Osteoblast (primary cell): ENCODE results near the gene LCN10. TPM values are rescaled to one million over a fixed set of nuclear protein-coding genes. Genes with fewer than 3 reads are reported as not detected.

Experiments
- DNase-seq: peaks from one replicate; pipeline ENCODE4 v3.0.0; 2011; ENCODE audit warnings: low spot score, mixed read lengths; ENCODE audit not compliant: insufficient read length; ENCODE audit errors: missing footprints
- H2AFZ ChIP-seq: 2 replicates; pipeline ENCODE4 v1.6.0; 2011; ENCODE audit warnings: mild to moderate bottlenecking, low read length
- H3K27ac ChIP-seq: 2 replicates; pipeline ENCODE4 v1.5.1; 2011; ENCODE audit warnings: mild to moderate bottlenecking, low read depth, low read length, moderate library complexity
- H3K27me3 ChIP-seq: 2 replicates; pipeline ENCODE4 v1.6.0; 2012; ENCODE audit warnings: mild to moderate bottlenecking, control low read depth, inconsistent platforms, low read length, moderate library complexity; ENCODE audit not compliant: insufficient read depth
- H3K36me3 ChIP-seq: 2 replicates; pipeline ENCODE4 v1.5.1; 2011; ENCODE audit warnings: mild to moderate bottlenecking, low read length, control low read depth, moderate library complexity; ENCODE audit not compliant: insufficient read depth
- H3K4me1 ChIP-seq: 2 replicates; pipeline ENCODE4 v1.5.1; 2011; ENCODE audit warnings: mild to moderate bottlenecking, low read length, control low read depth, moderate library complexity; ENCODE audit not compliant: insufficient read depth
- H3K4me2 ChIP-seq: 2 replicates; pipeline ENCODE4 v1.6.0; 2011; ENCODE audit warnings: mild to moderate bottlenecking, low read length; ENCODE audit not compliant: insufficient read depth
- H3K4me3 ChIP-seq: fragments of 200-600 bp; sonication (generic); 3 replicates; pipeline ENCODE4 v1.5.1; 2012; ENCODE audit warnings: mild to moderate bottlenecking, low read length, inconsistent platforms; ENCODE audit not compliant: insufficient read depth
- H3K79me2 ChIP-seq: 2 replicates; pipeline ENCODE4 v1.6.0; 2012; ENCODE audit warnings: mild to moderate bottlenecking, low read length, control low read depth, inconsistent platforms; ENCODE audit not compliant: insufficient read depth
- H3K9me3 ChIP-seq: 2 replicates; pipeline ENCODE4 v1.5.1; 2011; ENCODE audit warnings: low read depth, low read length, control low read depth
- H4K20me1 ChIP-seq: 2 replicates; pipeline ENCODE4 v1.6.0; 2012; ENCODE audit warnings: mild to moderate bottlenecking, low read length, control low read depth; ENCODE audit not compliant: insufficient read depth
- CTCF ChIP-seq: IDR thresholded peaks from 2 replicates; pipeline ENCODE4 v1.5.1; 2011; ENCODE audit warnings: mild to moderate bottlenecking, low read depth, low read length, moderate library complexity; ENCODE audit errors: extremely low read depth
- total RNA-seq: library from RNA; depleted of rRNA; stranded (reverse); fragments of >200 nt; gene quantifications from 2 replicates; pipeline ENCODE4 v1.2.3, GENCODE V29; 2012

LCN10 gene
- total RNA-seq, 1 donor: not detected

DNA sequence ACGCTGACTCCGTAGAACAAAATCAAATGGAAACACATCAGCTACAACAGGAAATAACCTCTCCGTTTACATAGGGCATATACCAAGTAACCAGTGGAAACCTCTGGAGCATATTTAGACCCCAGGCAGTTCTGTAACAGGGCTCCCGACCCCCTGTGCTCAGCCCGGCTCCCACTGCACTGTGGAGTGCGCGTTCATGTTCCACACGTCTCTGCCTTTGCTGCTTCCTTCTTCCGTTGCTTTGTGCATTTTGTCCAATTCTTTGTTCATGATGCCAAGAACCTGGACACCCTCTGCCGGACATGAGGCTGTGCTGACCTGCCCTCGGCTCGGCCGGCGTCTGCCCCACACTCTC is 49.6 kb downstream of the LCN10 start:
- Histone ChIP-seq H3K4me1 (no peaks in the 10 kb centered on the region), H4K20me1 (no peaks in the 10 kb centered on the region), H3K27me3 (no peaks in the 10 kb centered on the region), H3K4me3 (no peak overlapping the region), H3K79me2 (no peaks in the 10 kb centered on the region), H3K4me2 (no peak overlapping the region), H3K27ac (no peak overlapping the region), H3K9me3 (no peaks in the 10 kb centered on the region), H3K36me3 (no peaks in the 10 kb centered on the region), H2AFZ (no peak overlapping the region)
- DNase-seq: no peak
- TF ChIP-seq CTCF: no peak

GRCh38 chr9:136692185-136693134 is 50.3 kb downstream of the LCN10 start:
- H3K4me2 ChIP-seq: no peak overlapping the region
- no peak overlapping the region for H3K4me3 ChIP-seq
- no peaks in the 10 kb centered on the region for H4K20me1 ChIP-seq
- no peak overlapping the region for H2AFZ ChIP-seq
- no peak overlapping the region for H3K27ac ChIP-seq
- H3K4me1 ChIP-seq: no peaks in the 10 kb centered on the region
- TF ChIP-seq CTCF: no peak
- no peaks in the 10 kb centered on the region for H3K9me3 ChIP-seq
- H3K27me3 ChIP-seq: no peaks in the 10 kb centered on the region
- H3K79me2 ChIP-seq: no peaks in the 10 kb centered on the region
- no peaks in the 10 kb centered on the region for H3K36me3 ChIP-seq
- no peak for DNase-seq

DNA sequence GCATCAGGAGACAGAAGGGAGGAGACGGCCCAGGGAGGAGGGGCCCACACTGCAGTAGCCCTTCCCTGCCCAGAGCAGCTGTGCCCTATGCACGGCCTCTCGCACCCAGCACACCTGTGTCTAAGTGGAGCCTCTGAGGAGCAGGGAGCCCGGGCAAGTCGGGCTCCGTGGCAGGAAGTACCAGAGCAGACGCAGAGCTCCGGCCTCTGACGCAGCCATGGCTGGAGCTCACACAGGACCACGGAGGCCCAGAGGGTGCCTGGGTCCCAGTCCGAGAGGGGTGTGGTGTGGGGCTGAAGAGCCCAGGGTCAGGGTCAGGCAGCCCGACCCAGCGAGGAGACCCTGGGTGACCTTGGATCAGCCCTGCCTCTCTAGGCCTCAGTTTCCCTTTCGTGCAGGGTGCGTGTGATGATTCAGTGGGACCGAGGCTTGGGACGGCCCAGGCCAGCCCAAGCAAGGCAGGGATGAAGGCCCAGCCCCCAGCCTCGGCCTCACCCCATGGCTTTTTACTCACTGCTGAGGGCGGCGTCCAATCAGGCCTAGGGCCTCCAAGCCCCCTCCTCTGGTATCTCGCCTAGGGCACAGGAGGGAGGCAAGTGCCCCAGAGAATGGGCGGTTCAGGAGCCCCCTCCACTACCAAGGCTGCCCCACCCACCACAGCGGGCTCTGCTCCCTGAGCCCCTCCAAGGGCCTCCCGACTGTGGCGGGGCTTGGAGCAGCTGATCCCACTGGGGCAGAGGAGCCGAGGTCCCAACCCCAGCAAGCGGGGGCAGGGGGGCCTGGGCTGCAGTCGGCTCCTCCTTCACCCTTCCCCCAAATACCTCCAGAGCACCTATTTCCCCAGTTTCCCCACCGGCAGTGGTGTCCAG is 51.2 kb downstream of the LCN10 start:
- no peak overlapping the region for H3K27ac ChIP-seq
- H3K79me2 ChIP-seq: no peaks in the 10 kb centered on the region
- no peak for TF ChIP-seq CTCF
- H3K4me1 ChIP-seq: no peaks in the 10 kb centered on the region
- DNase-seq: no peak
- no peaks in the 10 kb centered on the region for H3K27me3 ChIP-seq
- no peaks in the 10 kb centered on the region for H3K9me3 ChIP-seq
- H4K20me1 ChIP-seq: no peaks in the 10 kb centered on the region
- H2AFZ ChIP-seq: no peak overlapping the region
- H3K36me3 ChIP-seq: no peaks in the 10 kb centered on the region
- no peak overlapping the region for H3K4me2 ChIP-seq
- no peak overlapping the region for H3K4me3 ChIP-seq

DNA sequence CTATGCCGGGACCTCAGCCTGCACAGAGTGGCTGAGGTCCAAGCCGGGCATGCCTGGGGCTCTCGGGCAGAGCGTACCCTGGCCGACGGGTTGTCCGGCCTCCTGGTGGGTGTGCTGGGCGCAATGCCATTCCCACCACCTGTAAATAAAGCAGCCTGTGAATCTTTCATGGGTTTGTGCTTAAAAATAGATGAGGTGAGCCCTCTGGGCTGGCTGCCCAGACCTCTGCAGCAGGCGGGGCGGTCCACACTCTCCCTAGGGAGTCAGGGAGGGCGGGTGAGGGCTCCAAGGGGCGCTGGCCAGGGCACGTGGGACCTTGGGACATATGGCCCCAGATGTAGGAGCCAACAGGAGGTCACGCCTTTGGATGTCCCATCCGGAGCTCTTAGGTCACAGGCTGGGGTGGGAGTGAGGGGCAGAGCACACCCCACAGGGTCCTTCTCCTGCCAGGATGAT is 51.9 kb downstream of the LCN10 start:
- no peak overlapping the region for H3K4me3 ChIP-seq

More for the DNA sequence above, 51.9 kb downstream of the LCN10 start:
- Histone ChIP-seq H3K4me2 (no peak overlapping the region), H3K27ac (no peak overlapping the region), H3K79me2 (peaks cover 3% of the 10 kb centered on the region), H3K9me3 (no peaks in the 10 kb centered on the region), H4K20me1 (peaks cover 3% of the 10 kb centered on the region), H3K27me3 (no peaks in the 10 kb centered on the region), H3K36me3 (no peaks in the 10 kb centered on the region), H3K4me1 (peaks cover 4% of the 10 kb centered on the region), H2AFZ (no peak overlapping the region)
- DNase-seq: no peak
- TF ChIP-seq CTCF: no peak
